HG03108 (cell line): ENCODE measurements around the gene ELMOD3.

ENCODE experiments used
- ATAC-seq: cut with Tn5 transposase; IDR thresholded peaks from one replicate; pipeline ENCODE4 v1.9.1; 2021; ENCODE audit warnings: moderate library complexity; ENCODE audit not compliant: unreplicated experiment

Gene ELMOD3

GRCh38 chr2:85422072-85422457 is 67.5 kb downstream of the ELMOD3 start:
- no peak for ATAC-seq

- ATAC-seq, result no peak
Measured at GRCh38 chr2:85423525-85423924, 69.0 kb downstream of the ELMOD3 start.

GRCh38 chr2:85425588-85425987 is 71.0 kb downstream of the ELMOD3 start:
- ATAC-seq, result no peak

- no peak for ATAC-seq
Measured at GRCh38 chr2:85427300-85427835, 72.8 kb downstream of the ELMOD3 start.

- ATAC-seq, result no peak
Measured at GRCh38 chr2:85428343-85428881, 73.8 kb downstream of the ELMOD3 start.

GRCh38 chr2:85429213-85429923 is 74.8 kb downstream of the ELMOD3 start:
- ATAC-seq, result no peak

GRCh38 chr2:85429924-85430289 is 75.3 kb downstream of the ELMOD3 start:
- no peak for ATAC-seq

GRCh38 chr2:85430752-85431569 is 76.4 kb downstream of the ELMOD3 start:
- ATAC-seq, result no peak

GRCh38 chr2:85431570-85432205 is 77.1 kb downstream of the ELMOD3 start:
- no peak for ATAC-seq

GRCh38 chr2:85433511-85434089 is 79.0 kb downstream of the ELMOD3 start:
- ATAC-seq, result no peak

- no peak for ATAC-seq
Measured at GRCh38 chr2:85434696-85435095, 80.1 kb downstream of the ELMOD3 start.

- no peak for ATAC-seq
Measured at GRCh38 chr2:85435220-85435958, 80.8 kb downstream of the ELMOD3 start.

- no peak for ATAC-seq
Measured at GRCh38 chr2:85435981-85436835, 81.6 kb downstream of the ELMOD3 start.

GRCh38 chr2:85436836-85437487 is 82.4 kb downstream of the ELMOD3 start:
- ATAC-seq, result no peak

- ATAC-seq, result peak; percentile 90
Measured at GRCh38 chr2:85437488-85438200, 83.1 kb downstream of the ELMOD3 start.

- ATAC-seq, result no peak
Measured at GRCh38 chr2:85438201-85439024, 83.8 kb downstream of the ELMOD3 start.

GRCh38 chr2:85439025-85439472 is 84.5 kb downstream of the ELMOD3 start:
- no peak for ATAC-seq
